Measurements from ENCODE around the gene GLB1L3.

The GLB1L3 gene

DNA sequence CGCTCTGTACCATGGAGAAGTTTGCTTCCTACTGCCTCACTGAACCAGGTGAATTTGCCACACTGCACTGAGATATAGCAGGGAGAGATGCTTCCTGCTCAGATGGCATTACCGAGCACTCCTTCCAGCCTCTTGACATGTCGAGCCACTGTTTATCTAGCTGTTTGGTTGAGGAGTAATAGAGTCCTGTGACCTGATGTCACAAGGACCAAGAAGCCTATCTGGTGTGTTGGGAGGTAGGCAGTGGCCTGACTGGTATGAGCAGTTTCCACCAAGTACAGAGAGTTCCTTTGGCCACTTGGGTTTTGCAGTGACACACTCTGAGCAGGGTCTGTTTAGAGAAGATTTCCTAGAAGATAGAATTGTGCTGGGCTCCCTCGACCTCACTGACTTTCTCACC, 17.6 kb upstream of the GLB1L3 start:
- TF ChIP-seq GATA1 (IDR thresholded peaks at IDR 0.05; ENCODE audit: low read depth, low read length) (no peak), POLR2A (IDR thresholded peaks at IDR 0.05; ENCODE audit: low read length) (no peak)
- DNase-seq, result no peak

DNA sequence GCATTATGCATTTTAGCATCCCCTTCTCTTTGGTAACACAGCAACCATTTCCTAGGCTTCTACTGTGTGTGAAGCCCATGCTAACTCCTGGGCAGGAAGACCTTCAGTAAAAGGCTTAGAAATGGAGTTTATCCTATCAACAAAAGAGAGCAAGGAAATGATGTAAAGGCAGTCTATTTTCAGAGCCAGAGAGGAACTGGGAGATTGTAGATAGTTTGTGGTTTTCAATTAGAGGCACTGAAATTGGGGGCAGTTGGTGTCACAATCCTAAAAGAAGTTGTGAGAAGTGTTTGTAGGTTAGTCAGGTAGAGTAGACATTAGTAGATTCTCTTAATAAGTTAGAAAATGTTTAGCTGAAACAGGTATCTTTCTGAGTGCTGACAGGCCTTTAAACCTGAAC, 15.7 kb upstream of the GLB1L3 start:
- no peak for DNase-seq
- TF ChIP-seq GATA1 (IDR thresholded peaks at IDR 0.05; ENCODE audit: low read depth, low read length) (no peak), POLR2A (IDR thresholded peaks at IDR 0.05; ENCODE audit: low read length) (no peak)

DNA sequence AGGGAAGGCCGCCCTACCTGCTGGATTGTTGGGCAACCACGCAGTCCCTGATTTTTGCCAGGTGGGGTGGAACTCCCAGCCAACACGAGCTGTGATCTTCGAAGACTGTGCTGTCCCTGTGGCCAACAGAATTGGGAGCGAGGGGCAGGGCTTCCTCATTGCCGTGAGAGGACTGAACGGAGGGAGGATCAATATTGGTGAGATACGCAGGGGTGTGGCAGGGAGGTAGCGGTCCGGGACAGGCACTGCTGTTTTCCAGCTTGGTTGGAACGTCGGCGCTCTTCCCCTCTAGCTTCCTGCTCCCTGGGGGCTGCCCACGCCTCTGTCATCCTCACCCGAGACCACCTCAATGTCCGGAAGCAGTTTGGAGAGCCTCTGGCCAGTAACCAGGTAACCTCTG, 15.2 kb upstream of the GLB1L3 start:
- DNase-seq, result no peak
- TF ChIP-seq POLR2A (IDR thresholded peaks at IDR 0.05; ENCODE audit: low read length), result no peak
- no peak for TF ChIP-seq GATA1 (IDR thresholded peaks at IDR 0.05; ENCODE audit: low read depth, low read length)

DNA sequence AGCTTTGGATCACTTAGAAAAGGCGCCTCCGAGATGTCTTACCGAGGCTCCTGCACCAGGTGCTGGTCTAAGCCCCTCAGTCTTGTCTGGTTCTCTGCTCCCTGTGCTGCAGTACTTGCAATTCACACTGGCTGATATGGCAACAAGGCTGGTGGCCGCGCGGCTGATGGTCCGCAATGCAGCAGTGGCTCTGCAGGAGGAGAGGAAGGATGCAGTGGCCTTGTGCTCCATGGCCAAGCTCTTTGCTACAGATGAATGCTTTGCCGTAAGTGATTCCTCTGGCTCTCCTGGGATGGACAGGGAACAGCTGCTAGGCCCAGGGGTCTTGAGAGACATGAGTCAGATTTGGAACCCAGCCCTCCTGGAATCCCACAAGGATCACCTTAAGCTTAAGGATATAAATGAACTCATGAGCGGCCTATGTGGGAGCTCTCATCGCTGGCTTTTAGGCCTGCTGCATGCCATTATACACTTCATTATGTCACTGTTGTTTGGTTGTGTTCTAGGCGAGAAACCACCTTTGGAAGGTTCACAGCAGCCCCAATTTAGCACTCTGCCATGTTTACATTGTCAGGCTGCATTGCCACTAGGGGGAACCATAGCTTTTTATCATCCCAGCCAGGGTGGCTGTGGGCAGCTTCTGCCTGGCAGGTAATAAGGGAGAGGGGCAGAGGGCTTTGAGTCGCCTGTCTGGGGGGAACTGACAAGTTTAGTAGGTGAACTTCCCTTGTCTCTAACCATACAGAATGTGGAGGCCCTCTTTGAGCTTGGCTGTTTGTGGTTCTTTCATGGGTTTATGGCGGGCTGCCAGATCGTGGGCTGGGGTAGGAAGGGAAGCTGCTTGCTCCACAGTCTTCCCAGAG, 14.3 kb upstream of the GLB1L3 start:
- peak; percentile 11 to 37 for DNase-seq
- TF ChIP-seq GATA1 (IDR thresholded peaks at IDR 0.05; ENCODE audit: low read depth, low read length) (no peak), POLR2A (IDR thresholded peaks at IDR 0.05; ENCODE audit: low read length) (no peak)

DNA sequence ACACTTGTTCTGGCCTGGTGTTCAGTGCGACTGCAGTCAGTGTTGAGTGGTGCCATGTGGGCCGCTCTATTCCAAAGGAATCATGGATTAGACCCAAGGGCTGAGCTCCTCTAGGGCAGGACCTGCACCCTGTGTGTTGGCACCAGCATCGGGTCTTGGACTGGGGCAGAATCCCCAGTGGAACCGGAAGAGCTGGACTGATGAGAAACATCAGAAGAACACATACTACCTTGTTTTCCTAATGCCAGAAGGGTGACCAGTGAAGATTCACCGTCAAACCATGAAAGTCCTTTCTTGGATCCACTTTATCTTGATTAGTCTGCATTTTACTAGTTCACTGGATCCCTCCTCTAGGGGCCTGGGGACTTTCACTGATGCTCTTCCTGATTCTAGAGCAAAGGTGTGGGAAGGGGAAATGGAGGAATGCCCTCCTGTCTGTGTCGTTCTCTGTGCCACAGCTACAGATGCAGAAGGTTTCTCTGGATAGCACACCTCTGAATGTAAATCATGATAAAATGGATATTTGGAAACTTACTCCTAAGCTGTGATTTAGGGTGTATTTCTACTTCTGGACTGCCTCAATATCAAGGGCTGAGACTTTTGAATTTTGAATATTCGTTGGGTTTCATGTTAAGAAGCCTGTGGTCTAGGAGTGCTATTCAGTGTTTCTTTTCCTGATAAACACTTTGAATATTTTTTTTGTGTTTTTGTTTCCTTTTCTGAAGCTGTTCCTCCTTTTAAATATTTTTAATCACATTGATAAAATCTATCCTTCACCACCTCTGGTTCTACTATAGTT, 11.0 kb upstream of the GLB1L3 start:
- no peak for DNase-seq
- no peak for TF ChIP-seq POLR2A (IDR thresholded peaks at IDR 0.05; ENCODE audit: low read length)
- no peak for TF ChIP-seq GATA1 (IDR thresholded peaks at IDR 0.05; ENCODE audit: low read depth, low read length)

DNA sequence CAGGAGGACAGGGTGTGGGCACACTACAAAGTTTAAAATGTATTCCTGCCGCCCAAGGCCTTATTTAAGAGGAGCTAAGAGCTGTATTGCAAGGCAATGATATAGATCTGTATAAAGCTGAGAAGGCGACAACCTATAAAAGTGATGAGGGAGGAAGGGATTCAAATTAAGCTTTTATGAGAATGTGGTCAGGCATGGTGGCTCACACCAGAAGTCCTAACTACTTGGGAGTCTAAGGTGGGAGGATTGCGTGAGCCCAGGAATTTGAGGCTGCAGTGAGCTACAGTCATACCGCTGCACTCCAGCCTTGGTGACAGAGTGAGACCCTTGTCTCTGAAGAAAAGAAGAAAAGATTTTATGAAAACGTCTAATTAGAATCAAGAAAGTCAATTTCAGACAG, 9.7 kb upstream of the GLB1L3 start:
- TF ChIP-seq GATA1 (IDR thresholded peaks at IDR 0.05; ENCODE audit: low read depth, low read length) (no peak), POLR2A (IDR thresholded peaks at IDR 0.05; ENCODE audit: low read length) (no peak)
- no peak for DNase-seq

DNA sequence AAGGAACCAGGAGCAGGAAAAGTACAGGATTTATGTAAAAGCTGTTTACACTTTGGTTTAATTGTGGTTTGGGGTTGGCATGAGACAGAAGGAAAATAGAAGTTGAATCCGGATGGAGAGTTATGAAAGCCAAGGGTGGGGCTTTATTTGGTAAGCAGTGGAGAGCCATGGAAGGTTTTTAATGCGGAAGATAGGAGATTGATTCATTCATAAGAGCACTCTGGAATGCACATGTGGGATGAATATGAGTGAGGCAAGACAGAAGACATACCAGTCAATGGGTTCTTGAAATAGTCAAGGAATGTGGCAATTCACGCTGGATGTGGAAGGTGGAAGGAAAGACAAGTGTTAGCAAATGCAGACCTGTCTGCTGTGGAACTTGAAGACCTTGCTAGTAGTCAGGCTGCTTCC, 9.3 kb upstream of the GLB1L3 start:
- TF ChIP-seq POLR2A (IDR thresholded peaks at IDR 0.05; ENCODE audit: low read length), result no peak
- no peak for TF ChIP-seq GATA1 (IDR thresholded peaks at IDR 0.05; ENCODE audit: low read depth, low read length)
- no peak for DNase-seq

DNA sequence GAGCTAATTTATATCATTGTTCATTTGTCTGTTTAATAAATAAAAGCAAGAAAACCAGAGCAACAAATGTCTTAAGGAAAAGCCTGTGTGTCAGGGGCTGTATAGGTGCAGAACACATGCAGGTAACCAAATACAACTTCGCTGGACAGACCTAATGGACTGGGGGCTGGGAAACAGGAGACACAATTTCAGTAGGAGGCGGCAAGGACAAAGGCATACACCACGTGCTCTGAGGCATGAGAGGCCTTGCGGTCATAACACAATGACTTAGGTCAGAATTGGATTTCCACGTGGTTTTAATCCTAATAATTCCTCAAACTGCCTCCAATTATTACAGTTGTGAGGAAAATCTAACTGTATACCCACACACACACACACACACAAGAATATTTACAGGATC, 8.7 kb upstream of the GLB1L3 start:
- TF ChIP-seq POLR2A (IDR thresholded peaks at IDR 0.05; ENCODE audit: low read length), result no peak
- TF ChIP-seq GATA1 (IDR thresholded peaks at IDR 0.05; ENCODE audit: low read depth, low read length), result no peak
- DNase-seq, result no peak

DNA sequence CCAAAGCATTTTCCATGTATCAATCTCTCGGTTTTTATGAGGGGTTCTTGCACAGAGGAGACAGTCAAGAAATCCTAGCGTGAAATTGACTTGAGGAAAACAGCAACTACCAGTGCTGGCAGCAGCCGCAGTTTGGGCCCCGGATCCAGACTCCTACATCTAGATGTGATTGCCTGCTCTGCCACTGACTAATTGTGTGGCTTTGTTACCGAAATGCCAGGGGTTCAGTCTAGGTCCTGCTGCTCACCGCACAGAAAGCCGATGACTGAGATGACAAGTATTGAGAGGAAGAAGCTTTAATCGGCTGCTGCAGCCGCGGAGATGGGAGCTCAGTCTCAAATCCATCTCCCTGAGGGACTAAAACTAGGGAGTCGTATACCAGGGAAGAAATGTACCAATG, 8.2 kb upstream of the GLB1L3 start:
- no peak for TF ChIP-seq GATA1 (IDR thresholded peaks at IDR 0.05; ENCODE audit: low read depth, low read length)
- no peak for TF ChIP-seq POLR2A (IDR thresholded peaks at IDR 0.05; ENCODE audit: low read length)
- DNase-seq, result no peak

DNA sequence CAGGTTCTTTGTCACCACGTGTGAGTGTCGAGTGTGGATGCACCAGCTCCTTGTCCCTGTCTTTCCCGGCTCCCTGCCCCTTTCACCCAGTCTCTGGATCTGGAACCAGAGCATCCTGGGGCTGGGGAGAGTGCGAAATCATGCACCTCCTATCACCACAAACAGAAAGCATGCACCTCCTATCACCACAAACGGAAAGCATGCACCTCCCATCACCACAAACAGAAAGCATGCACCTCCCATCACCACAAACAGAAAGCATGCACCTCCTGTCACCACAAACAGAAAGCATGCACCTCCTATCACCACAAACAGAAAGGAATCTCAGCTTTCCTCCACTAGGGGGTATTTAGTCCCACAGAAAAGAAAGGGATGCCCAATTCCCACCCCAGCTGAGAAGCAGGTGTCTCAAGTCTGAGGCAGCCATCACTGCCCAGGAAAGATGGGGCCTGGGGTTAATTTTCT, 5.9 kb upstream of the GLB1L3 start:
- TF ChIP-seq POLR2A (IDR thresholded peaks at IDR 0.05; ENCODE audit: low read length) (no peak), GATA1 (IDR thresholded peaks at IDR 0.05; ENCODE audit: low read depth, low read length) (no peak)
- DNase-seq, result no peak

DNA sequence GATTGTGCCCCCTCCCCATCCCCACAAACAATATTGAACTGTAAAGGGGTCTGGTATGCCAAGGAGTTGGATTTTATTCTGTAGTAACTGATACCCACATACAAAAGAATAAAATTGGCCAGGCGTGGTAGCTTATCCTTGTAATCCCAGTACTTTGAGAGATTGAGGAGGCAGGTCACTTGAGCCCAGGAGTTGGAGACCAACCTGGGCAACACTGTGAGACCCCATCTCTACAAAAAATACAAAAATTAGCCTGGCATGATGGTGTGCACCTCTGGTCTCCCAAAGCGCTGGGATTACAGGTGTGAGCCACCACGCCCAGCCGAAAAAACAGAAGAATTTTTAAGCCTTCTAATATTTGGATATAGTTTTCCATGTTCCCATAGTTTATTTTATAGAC, 4.2 kb upstream of the GLB1L3 start:
- DNase-seq, result no peak
- TF ChIP-seq POLR2A (IDR thresholded peaks at IDR 0.05; ENCODE audit: low read length) (no peak), GATA1 (IDR thresholded peaks at IDR 0.05; ENCODE audit: low read depth, low read length) (no peak)

DNA sequence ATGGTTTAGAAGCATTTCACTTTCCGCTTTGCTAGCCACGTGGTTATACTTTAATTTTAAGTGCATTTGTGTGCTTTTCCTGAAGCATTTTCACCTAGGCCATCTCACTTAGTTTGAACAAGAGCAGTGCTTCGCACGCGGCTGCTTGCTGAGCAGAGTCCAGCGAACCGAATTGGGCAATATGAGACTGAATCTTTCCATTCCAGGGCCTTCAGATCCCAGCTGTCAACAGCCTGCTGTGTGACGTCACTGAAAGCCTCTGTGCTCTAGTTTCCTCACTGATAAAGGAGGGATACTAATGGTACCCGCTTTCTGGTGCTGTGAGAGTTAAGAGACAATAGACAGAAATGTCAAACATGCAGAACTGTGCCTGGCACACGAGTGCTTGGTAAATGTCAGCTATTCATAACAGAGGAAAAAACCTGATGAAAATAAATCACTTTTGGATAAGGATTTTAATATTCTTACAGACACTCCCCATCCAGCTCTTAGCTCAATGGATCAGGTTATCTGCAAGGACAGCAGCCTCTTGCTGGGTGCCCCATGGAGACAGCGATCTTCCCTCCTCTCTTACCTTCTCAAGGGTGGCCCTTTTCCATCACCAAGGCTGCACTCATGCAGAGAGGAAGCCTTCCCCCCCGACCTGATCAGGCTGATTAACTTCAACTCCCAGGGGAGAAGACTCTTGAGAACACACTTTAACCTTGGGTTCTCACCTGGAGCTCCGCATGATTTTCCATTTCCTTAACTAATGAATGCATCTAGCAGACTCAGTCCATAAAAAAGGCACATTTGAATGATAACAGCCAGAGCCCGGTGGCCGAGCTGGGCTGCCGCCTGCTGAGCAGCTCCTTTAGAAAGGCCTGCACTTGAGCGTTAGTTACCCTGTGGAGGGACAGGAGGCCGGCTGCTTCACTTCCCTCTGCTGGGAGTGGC, 3.5 kb upstream of the GLB1L3 start:
- no peak for TF ChIP-seq GATA1 (IDR thresholded peaks at IDR 0.05; ENCODE audit: low read depth, low read length)
- no peak for TF ChIP-seq POLR2A (IDR thresholded peaks at IDR 0.05; ENCODE audit: low read length)
- DNase-seq, result no peak

DNA sequence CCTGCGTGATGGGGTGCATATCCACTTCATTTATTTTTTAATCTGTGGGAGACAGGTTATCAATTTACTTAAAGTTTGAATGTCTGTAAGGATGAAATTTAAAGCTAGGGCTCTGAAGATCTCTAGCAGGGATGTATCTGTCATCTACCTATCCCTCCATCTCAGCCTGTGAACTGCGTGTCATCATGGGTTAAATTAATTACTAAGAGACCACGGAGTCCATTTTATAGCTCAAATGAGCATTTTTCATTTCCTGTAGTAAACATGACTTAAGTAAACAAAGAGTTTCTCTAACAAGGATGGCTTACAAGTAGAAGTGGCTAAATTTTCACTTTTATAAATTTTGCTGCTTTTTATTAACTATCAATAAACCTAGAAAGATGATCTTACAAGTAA, 2.9 kb upstream of the GLB1L3 start:
- TF ChIP-seq POLR2A (IDR thresholded peaks at IDR 0.05; ENCODE audit: low read length) (no peak), GATA1 (IDR thresholded peaks at IDR 0.05; ENCODE audit: low read depth, low read length) (no peak)
- no peak for DNase-seq

DNA sequence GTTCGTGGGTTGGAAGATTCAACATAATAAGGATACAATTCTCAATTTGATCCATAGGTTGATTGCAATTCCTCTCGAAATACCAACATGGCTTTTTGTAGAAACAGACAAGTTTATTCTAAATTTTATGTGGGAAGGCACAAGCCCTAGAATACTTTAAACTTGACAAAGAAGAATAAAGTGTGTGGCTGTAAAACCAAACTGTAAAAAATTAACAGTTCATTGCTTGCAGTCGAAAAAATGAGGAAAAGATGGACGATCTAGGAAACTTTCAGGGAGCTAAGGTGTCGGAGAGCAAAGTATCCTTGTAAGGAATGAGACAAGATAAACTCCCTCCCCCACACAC, 1.0 kb upstream of the GLB1L3 start:
- no peak for DNase-seq
- no peak for TF ChIP-seq GATA1 (IDR thresholded peaks at IDR 0.05; ENCODE audit: low read depth, low read length)
- no peak for TF ChIP-seq POLR2A (IDR thresholded peaks at IDR 0.05; ENCODE audit: low read length)
